ENCODE results near the gene PABPC1L.

GRCh38 chr20:44862286-44862685 is 47.6 kb upstream of the PABPC1L start:
- TF ChIP-seq POLR2AphosphoS5 (IDR thresholded peaks at IDR 0.05; ENCODE audit: borderline replicate concordance, low read depth, low read length): no peak
- no peak for TF ChIP-seq EZH2 (IDR thresholded peaks at IDR 0.05)
- no peak for TF ChIP-seq FOXP2 (optimal IDR thresholded peaks at IDR 0.05; ENCODE audit: control extremely low read depth, extremely low read length, insufficient read depth)

All from SK-N-MC (cell line).